Endodermal cell (in vitro differentiated cells): ENCODE data around the gene TMEM238L. TPM values are rescaled to one million over a fixed set of nuclear protein-coding genes. Genes with fewer than 3 reads are reported as not detected.

ENCODE experiments used
- DNase-seq: peaks from one replicate; pipeline ENCODE4 v3.0.0-alpha.2; 2017
- H3K27ac ChIP-seq: 2 replicates; pipeline ENCODE4 v1.5.1; 2013; ENCODE audit warnings: mild to moderate bottlenecking, low read depth, low read length, moderate library complexity
- H3K27me3 ChIP-seq: 2 replicates; pipeline ENCODE4 v1.6.1; 2013; ENCODE audit warnings: mild to moderate bottlenecking, low read length, moderate library complexity; ENCODE audit not compliant: insufficient read depth, control insufficient read depth, poor library complexity, severe bottlenecking
- H3K36me3 ChIP-seq: 2 replicates; pipeline ENCODE4 v1.7.0; 2013; ENCODE audit warnings: mild to moderate bottlenecking, low read length, moderate library complexity; ENCODE audit not compliant: control insufficient read depth, insufficient read depth
- H3K4me1 ChIP-seq: one replicate; pipeline ENCODE4 v1.7.0; 2013; ENCODE audit warnings: low read length; ENCODE audit not compliant: control insufficient read depth, insufficient read depth
- H3K4me3 ChIP-seq: 2 replicates; pipeline ENCODE4 v1.5.1; 2013; ENCODE audit warnings: mild to moderate bottlenecking, low read length, moderate library complexity
- H3K9ac ChIP-seq: 2 replicates; pipeline ENCODE4 v1.6.1; 2013; ENCODE audit warnings: mild to moderate bottlenecking, low read length, moderate library complexity; ENCODE audit not compliant: poor library complexity, severe bottlenecking; ENCODE audit errors: extremely low read depth
- H3K9me3 ChIP-seq: 2 replicates; pipeline ENCODE4 v1.6.1; 2013; ENCODE audit warnings: mild to moderate bottlenecking, low read length, moderate library complexity; ENCODE audit not compliant: control insufficient read depth
- H3K27ac Mint-ChIP-seq: 2 replicates; pipeline ENCODE4 v1.8.0; 2020; ENCODE audit warnings: mixed read lengths
- H3K27me3 Mint-ChIP-seq: 2 replicates; pipeline ENCODE4 v1.8.0; 2021; ENCODE audit warnings: mild to moderate bottlenecking, mixed read lengths; ENCODE audit not compliant: insufficient read depth
- H3K36me3 Mint-ChIP-seq: 2 replicates; pipeline ENCODE4 v1.8.0; 2020; ENCODE audit warnings: low read depth, mixed read lengths
- H3K4me1 Mint-ChIP-seq: 2 replicates; pipeline ENCODE4 v1.8.0; 2020; ENCODE audit warnings: mixed read lengths
- H3K4me3 Mint-ChIP-seq: 2 replicates; pipeline ENCODE4 v1.8.0; 2020; ENCODE audit warnings: mild to moderate bottlenecking, moderate library complexity, mixed read lengths
- H3K9me3 Mint-ChIP-seq: 2 replicates; pipeline ENCODE4 v1.8.0; 2020; ENCODE audit warnings: mild to moderate bottlenecking, mixed read lengths
- CTCF ChIP-seq: fragments of 200-600 bp; sonication (generic); conservative IDR thresholded peaks from 2 replicates; pipeline ENCODE4 v1.5.0; 2021; ENCODE audit warnings: antibody characterized with exemption, mild to moderate bottlenecking
- WGBS, 2 experiments: methylation state at CpG; one replicate each; pipeline versions ENCODE4 v1.1.5 to v1.1.7; 2013; ENCODE audit warnings: missing lambda C conversion rate in 2 of 2, mixed read lengths in 1 of 2; ENCODE audit not compliant: insufficient coverage in 1 of 2, insufficient read length in 1 of 2; 5-methylcytosine and 5-hydroxymethylcytosine counted together
- total RNA-seq, 2 donors: library from RNA; stranded (reverse); fragmentation: NEBNext Ultra II Directional in 1 of 2; extraction: Animal tissue kit (Norgen Biotek cat#: 25700) in 1 of 2; gene quantifications; 2 replicates in 1 of 2; 3 replicates in 1 of 2; pipeline ENCODE4 v1.2.1, GENCODE V29; 2021

Gene TMEM238L
- total RNA-seq, 2 donors from 2014 or later, result not detected

DNA sequence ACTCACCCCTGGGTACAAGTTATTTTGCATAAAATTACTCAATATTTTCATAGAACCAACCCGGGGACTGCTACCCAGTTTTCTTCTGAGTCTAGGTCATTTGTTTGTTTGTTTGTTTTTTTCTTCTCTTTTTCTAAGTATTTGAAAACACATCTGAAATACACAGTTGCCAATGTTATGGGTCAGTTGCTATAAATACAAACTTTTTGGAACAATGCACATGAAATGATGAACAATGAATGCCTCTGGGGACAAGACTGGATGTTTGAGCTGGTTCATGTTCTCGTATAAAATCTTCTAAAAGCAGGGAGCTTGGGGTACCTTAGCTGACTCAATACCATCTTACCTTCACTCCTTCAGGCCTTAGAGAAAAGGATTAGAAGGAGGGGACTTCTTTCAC is 30.5 kb downstream of the TMEM238L start:
- Histone ChIP-seq H3K9me3 (peaks cover 21% of the 10 kb centered on the region), H3K36me3 (no peaks in the 10 kb centered on the region), H3K4me3 (no peak overlapping the region), H3K9ac (no peak overlapping the region), H3K27ac (no peak overlapping the region), H3K27me3 (no peaks in the 10 kb centered on the region), H3K4me1 (no peaks in the 10 kb centered on the region)
- no peak overlapping the region for H3K4me3 Mint-ChIP-seq
- H3K27me3 Mint-ChIP-seq, result peaks cover 4% of the 10 kb centered on the region
- H3K36me3 Mint-ChIP-seq, result peaks cover 3% of the 10 kb centered on the region
- H3K9me3 Mint-ChIP-seq, result peaks cover 7% of the 10 kb centered on the region
- H3K27ac Mint-ChIP-seq, result no peak overlapping the region
- H3K4me1 Mint-ChIP-seq, result peaks cover 7% of the 10 kb centered on the region
- no peak for DNase-seq
- 93% methylated on average over 1 of the region's 2 CpGs; no CpG with 5 or more reads in 1 of the 2 experiments for WGBS, 2 experiments
- TF ChIP-seq CTCF, result no peak

DNA sequence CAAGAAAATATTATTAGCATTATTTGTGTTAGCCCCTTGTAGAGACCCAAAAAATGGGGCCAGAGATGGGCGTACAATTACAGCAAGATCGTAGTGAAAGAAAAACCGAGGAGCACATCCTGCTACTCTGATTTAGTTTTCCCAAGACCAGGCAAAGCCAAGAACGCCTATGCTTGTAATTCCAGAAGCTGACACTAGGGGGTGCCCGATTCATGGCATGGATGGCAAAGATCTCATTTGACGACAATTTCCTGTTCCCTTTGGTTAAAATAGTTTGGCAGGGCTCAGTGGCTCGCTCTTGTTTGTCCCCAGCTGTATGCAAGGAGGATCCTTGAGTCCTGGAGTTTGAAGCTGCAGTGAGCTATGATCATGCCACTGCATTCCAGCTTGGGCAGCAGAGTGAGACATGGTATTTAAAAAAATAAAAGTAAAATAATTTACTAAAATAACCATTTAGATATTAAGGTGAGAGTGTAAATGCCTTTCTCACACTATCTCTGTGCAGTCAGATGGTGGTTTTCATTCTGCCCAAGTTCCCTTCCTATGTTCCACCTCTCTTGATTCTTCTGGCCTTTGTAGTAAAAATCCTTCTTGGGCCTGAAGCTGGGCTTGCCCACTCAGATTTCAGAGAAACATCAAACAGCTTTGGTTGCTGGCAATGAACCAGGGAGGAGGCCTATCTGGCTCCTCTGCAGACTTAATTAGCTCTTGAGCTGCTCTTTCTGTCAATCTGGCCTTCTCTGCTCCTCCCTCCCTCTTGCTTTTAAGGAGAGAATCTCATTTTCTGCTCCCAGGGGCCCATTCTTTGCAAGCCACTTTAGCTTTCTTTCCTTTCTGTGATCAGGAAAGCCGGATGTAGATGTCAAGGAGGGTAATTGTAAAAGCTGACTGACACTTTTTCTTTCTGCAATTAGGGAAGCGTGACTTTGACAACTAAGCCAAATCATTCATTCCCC is 31.2 kb downstream of the TMEM238L start:
- H3K36me3 Mint-ChIP-seq, result peaks cover 3% of the 10 kb centered on the region
- DNase-seq, result peak; percentile 98
- no peak overlapping the region for H3K4me3 Mint-ChIP-seq
- peaks cover 7% of the 10 kb centered on the region for H3K4me1 Mint-ChIP-seq
- H3K9me3 Mint-ChIP-seq, result peaks cover 7% of the 10 kb centered on the region
- Histone ChIP-seq H3K4me1 (no peaks in the 10 kb centered on the region), H3K36me3 (no peaks in the 10 kb centered on the region), H3K4me3 (no peak overlapping the region), H3K9ac (no peak overlapping the region), H3K27ac (no peak overlapping the region), H3K27me3 (no peaks in the 10 kb centered on the region), H3K9me3 (peaks cover 21% of the 10 kb centered on the region)
- H3K27me3 Mint-ChIP-seq, result peaks cover 4% of the 10 kb centered on the region
- peak; percentile 97 for TF ChIP-seq CTCF
- H3K27ac Mint-ChIP-seq, result peak overlapping the region; percentile 69
- WGBS, 2 experiments, result 34 to 39% methylated on average over 8 to 9 of the region's 9 CpGs

- TF ChIP-seq CTCF, result no peak
- peaks cover 3% of the 10 kb centered on the region for H3K36me3 Mint-ChIP-seq
- H3K9ac ChIP-seq, result no peak overlapping the region
- no peaks in the 10 kb centered on the region for H3K27me3 ChIP-seq
- peaks cover 7% of the 10 kb centered on the region for H3K9me3 Mint-ChIP-seq
- peaks cover 4% of the 10 kb centered on the region for H3K27me3 Mint-ChIP-seq
- no peak overlapping the region for H3K4me3 Mint-ChIP-seq
- WGBS, 2 experiments, result 87 to 100% methylated on average over 1 to 2 of the region's 2 CpGs
- no peaks in the 10 kb centered on the region for H3K4me1 ChIP-seq
- H3K4me1 Mint-ChIP-seq, result peaks cover 7% of the 10 kb centered on the region
- H3K36me3 ChIP-seq, result no peaks in the 10 kb centered on the region
- H3K4me3 ChIP-seq, result no peak overlapping the region
- no peak overlapping the region for H3K27ac ChIP-seq
- no peak overlapping the region for H3K27ac Mint-ChIP-seq
- H3K9me3 ChIP-seq, result peaks cover 21% of the 10 kb centered on the region
- DNase-seq, result peak; percentile 28
Observed at GRCh38 chr17:10771148-10771547, 32.8 kb downstream of the TMEM238L start.
